ENCODE results near the gene TCF12.

Gene TCF12

DNA sequence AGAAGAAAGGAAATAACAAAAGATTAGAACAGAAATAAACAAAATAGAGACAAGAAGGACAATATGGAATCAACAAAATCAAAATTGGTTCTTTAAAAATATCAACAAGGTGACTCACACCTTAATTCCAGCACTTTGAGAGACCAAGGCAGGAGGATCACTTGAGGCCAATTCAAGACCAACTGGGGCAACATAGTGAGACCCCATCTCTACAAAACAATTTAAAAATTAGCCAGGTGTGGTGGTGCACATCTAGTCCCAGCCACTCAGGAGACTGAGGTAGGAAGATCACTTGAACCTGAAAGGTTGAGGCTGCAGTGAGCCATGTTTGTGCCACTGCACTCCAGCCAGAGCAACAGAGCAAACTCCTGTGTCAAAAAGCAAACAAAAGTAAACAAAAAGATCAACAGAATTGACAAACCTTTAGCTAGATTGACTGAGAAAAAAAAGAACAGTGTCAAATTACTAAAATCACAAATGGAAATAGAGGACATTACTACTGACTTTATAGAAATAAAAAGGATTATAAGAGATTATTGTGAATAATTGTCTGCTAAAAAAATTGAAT is 267.1 kb downstream of the TCF12 start:
- no peak for DNase-seq

DNA sequence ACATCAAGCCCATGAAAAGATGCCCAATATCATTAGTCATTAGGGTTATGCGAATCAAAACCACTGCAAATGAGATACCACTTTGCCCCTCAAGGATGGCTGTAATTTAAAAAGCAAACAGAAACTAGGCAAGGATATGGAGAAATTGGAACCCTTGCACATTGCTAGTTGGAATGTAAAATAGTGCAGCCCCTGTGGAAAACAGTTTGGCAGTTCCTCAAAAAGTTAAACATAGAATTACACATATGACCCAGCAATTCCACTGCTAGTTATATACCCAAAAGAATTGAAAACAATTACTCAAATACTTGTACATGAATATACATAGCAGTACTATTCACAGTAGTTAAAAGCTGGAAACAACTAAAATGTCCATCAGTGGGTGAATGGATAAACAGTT is 271.0 kb downstream of the TCF12 start:
- no peak for DNase-seq

DNA sequence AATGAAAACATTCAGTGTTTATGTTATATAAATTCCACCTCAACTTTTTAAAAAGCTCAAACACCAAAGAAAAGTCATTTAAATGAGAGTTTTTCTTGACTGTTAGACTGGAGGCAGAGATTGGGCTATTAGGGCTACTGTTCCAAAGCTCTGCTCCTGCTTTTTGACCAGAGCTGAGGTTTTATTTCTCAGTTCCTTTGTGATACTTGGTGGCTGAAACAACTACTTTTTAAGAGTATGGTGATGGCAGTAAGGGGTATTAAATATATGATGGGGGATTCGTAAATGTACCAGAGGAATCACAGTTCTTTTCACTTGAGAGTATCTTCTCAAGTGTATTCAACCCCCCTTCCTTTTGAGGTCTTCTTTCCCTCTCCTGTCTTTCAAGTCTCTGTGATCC is 271.8 kb downstream of the TCF12 start:
- DNase-seq, result no peak

DNA sequence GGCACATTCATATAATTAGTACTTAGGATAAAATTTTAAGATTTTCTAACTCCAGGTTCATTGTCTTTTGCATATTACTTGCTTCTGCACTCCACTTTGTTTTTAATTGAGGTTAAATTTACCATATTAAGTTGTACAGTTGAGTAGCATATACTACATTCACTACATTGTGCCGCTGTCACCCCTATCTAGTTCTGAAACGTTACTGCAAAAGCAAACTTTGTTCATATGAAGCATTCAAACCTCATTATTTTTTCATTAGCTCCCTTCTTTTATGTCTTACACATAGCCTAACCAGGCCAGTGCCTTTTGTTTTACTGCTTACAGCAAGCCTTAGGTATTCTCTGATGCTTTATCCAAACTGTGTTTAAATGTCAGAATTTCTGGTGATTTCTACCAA is 274.7 kb downstream of the TCF12 start:
- no peak for DNase-seq

DNA sequence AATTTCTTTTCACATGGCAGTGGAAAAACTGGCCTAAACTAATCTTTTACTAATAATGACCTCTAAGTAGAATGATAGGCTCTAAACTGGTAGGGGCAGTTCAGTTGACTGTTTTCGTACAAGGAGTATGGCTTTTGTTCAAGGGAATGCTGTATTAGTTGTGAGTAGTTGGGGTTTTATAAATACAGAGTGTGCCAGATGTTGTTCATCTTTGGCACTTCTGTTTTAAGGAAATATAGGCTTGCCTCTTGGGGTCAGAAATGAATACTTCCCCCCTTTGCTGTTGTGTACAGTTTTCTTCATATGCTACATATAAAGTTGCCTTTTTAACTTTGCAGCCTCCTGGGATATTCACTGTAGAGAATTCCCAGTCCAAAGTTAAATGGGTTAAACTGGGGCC is 276.9 kb downstream of the TCF12 start:
- DNase-seq, result no peak

DNA sequence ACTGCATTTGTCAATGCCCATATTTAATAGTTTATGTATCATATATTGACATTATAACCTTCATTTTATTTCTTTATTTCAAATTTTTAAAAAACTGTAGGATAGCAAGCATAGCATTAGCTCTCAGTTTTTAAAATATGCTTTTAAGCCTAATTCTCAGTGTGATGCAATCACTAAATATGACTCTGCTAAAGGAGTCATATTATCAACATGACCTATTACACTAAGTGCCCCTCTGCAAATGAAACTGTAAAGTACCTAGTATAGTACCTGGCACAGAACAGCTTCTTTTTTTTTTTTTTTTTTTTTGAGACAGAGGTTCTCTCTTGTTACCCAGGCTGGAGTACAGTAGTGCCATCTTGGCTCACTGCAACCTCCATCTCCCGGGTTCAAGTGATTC is 278.4 kb downstream of the TCF12 start:
- no peak for DNase-seq

DNA sequence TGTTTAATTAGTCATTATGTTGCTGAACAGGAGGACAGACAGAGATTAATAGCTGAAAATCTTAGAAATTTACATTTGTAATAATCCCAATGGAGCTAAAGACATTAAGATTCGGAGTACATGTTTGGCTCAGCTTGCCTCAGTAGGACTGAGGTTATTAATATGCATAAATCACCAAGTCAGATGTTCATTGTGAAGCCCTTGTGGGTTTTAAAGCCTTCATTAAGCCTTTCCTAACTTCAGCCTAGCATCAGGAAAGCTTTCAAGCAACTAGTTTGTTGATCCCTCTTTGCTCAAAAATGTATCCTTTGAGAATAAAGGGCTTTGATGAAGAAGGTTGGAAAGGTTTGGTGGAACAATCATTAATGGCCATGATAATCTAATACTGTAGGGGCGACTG is 279.7 kb downstream of the TCF12 start:
- DNase-seq, result no peak

DNA sequence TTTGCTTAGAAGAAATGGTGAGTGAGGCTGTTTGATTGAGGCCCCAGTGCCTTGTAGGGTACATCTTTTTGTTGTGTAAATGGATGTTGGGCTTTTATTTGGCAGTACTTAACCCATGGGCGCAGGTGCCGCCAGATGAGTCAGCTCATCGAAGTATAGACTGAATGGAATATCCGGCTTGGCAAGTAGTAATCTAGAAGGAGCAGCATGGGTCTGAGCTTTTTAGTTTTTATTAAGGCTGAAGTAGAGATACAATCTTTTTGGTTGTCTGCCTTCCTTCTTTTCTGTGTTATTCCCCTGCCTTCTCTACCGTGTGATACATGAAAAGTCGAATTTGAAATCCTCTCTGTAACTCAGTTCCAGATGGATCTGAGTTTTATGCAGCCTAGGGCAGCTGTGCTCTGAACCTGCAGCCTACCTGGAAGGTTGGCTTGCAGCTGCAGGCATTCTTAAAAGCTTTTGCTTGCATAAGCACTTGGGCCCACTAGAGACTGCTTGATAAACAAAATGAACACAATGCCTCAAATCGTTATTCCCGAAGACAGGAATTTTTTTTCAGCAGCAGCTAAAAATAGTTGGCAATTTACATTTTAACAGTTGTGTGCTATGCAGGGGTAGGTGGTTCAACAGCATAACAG is 280.3 kb downstream of the TCF12 start:
- no peak for DNase-seq

DNA sequence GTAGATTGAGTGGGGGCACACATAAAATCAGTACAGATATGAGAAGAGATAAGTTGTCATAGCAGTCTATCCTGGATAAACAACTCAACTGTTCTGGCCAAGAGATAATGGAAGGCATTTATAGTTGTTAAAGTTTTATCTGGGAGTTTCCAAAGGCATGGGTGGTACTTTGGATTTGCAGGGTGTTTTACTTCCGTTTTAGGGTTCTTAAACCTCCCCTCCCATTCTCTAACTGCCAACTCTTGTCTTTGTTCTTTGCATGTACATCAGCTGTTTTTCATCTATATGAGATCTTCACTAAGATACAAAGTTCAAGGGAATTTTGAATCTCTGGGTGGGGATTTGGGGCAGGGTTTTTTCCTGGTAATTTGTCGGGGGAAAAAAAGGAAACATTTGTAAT is 283.1 kb downstream of the TCF12 start:
- DNase-seq, result no peak

DNA sequence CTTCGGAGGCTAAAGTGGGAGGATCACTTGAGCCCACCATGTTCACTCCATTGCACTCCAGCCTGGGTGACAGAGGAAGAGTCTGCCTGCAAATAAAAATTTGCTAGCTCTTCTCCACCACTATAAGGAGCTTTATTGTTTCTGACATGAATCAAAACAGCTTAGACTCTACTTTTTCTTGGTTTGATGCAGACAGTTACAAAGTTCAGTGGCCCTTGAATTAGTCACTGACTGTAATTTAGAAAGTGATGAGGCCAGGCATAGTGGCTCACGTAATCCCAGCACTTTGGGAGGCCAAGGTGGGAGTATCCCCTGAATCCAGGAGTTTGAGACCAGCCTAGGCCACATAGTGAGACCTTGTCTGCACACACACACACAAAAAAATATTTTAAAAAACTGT is 285.5 kb downstream of the TCF12 start:
- DNase-seq, result no peak

DNA sequence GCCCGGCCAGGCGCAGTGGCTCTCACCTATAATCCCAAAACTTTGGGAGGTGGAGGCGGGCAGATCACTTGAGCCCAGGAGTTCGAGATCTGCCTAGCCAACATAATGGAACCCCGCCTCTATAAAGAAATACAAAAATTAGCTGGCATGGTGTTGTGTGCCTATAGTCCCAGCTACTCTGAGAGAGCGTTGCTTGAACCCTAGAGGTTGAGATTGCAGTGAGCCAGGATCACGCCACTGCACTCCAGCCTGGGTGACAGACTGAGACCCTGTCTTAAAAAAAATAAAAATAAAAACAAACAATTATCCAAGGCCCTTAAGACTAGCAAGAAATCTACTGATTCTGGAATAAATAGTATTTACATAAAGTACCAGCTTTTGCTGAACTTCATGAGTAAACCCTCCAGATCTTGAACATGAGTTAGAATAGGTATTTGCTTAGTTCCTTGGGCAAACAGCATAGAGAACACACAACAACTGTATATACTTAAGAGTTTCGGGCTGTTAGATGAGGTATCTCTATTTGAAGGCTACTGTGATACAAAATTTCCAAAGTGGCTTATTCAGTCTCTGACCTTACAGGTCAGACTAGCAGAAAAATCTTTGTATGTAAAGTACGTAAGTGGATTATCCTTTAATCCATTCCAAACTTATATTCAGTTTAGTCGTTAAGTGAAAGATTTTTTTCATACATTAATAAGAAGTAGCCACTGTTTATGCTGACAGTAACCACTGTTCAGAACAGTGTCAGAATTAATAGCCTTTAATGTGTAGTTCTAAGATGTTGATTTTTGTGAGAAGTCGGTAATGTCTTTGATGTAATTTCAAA is 286.8 kb downstream of the TCF12 start:
- no peak for DNase-seq

DNA sequence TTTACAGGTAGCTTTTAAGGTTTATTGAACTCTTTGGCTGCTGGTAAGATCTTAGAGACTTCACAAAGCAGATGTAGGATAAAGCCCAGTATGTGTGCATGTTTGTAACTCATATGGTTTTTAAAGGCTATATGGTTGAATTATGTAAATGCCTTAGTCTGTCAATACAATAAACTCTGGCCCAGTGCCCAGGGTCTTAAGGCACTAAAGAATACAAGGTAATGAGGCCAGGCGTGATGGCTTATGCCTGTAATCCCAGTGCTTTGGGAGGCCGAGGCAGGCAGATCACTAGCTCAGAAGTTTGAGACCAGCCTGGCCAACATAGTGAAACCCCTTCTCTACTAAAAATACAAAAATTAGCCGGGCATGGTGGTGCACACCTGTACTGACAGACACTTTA is 287.6 kb downstream of the TCF12 start:
- no peak for DNase-seq

DNA sequence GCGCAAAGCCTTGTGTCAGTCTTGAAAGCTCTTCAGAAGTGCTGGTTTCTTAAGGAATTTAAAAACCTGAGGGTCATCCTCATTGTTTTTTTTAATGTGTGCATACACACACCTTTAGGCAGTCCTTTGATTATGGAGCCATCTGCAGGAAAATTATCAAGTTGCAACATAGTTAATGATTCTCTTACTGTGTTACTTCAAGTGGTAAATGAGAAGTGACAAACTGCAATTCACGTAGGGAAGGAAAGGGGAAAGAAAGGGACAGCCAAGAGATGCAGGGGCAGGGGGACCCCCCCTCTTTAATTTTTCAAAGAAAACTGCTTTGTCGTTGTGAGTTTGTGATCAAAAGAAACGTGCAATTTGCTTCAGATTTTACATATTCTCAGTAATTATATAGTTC is 295.4 kb downstream of the TCF12 start:
- DNase-seq, result no peak

DNA sequence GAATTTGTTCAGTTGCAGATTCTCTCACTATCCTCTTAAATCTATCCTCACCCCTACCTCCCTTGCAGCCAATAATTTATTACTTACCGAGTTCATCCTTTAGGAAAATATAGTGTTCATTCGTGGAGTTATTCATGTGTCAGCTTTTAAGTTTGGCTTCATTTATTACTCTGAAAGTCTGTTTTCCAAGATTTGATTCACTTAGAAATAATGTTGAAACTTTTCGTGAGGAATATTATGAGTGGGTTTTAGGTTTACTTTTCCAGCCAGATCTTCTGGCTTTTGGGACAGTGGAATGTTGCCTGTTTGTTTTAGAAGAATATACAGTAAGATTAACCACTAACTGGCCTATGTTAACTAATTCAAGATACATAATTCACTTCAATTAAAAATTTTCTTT is 296.9 kb downstream of the TCF12 start:
- DNase-seq, result no peak

DNA sequence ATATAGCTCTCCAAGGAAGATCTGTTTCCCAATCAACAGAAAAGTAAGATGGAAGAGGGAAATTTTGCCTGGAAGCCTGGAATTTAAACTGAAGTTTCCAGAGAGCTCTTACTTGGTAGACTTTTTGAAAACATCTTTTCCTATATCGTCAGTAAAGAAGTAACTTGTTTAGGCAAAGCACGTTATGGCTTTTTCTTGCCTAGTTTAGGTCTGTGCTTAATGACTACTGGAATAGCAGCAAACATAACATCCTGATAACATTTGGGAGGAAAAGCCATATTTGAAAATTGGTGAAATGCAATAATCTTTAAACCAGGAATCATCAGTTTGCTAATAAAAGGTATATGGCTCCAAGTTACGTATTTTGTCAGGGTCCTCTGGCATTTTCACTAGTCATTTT is 297.4 kb downstream of the TCF12 start:
- DNase-seq, result no peak

DNA sequence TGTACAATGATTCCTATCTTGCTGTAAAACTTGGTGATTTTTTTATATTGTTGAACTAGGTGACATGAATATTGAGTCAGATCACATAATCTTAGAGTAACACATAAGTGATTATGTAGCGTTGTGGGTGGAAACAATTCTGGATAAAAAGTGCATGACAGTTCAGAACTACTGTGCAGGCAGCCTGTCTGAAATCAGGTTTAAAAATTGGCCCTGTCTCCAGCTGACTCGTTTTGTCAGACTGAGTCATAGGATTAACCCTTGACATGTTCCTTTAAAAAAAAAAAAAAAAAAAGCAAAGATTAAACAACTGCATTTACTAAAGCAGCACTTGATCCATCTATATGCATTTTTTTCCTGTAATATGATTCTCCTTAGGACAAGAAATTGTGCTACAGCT is 297.8 kb downstream of the TCF12 start:
- no peak for DNase-seq

DNA sequence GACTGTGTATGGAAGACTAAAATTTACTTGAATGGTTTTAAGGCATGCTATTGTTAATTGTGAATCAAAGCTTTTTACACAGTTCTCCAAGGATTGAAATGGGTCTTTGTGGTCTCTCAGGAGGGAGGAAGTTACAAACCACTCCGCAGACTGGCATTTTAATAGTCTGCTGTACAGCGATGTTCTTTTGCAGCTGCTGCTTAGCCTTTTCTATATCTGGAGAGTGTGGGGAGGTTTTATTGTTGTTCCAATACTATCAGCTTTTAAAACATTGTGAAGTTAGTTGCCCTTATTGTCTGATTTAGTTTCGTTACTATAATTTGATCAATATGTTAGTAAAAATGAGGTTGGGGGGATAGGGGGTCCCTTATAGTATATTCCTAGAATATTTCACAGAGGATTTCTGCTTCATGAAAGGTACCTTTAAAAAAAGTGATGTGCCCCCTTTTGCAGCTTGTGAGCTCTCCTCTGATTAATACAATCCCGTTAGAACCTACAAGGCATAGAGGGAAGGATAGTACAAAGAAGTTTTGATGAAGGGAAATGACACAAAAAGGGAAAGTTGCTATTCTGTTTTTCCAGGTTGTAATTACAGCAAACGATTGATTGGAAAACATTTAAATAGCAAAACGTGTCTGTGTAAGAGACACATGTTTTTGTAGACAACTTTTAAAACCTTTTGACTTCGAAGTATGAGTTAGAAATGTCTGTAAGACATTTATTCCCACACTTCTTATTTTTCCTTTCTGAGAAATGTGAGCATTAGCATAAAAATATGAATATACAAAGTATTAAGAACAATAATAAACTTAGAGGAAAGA is 299.5 kb downstream of the TCF12 start:
- DNase-seq, result no peak

DNA sequence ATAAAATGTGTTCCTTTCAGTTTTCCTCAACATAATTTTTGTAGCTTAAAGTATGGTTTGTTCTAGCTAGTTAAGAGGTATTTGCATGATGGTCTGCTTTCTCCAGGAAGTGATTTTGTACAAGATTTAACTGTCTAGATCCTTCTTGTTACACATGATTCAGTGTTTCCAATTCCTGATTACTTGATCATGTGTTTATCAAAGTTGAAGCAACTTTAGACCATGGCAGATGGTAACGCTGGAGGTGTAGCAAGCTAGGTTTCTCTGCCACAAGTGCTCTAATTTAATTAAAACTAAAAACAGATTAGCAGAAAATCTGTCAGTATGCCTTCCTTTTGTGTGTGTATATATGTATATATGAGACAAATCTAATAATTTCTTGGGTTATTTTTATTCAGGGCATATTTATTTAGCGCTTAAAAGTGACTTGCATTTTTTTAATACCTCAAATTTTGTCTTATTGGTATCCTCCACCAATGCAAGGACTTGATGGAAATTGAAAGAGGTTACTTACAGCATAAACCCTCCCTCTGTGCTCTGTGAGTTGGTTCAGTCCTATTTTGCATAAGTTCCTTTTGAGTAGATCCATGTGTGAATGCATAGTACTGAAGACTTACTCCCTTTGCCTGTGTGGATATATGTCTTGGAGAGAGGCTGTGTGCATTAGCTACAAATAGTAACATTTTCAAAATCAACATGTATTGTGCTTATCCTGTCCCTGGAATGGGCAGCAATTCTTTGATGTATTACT is 300.6 kb downstream of the TCF12 start:
- no peak for DNase-seq

DNA sequence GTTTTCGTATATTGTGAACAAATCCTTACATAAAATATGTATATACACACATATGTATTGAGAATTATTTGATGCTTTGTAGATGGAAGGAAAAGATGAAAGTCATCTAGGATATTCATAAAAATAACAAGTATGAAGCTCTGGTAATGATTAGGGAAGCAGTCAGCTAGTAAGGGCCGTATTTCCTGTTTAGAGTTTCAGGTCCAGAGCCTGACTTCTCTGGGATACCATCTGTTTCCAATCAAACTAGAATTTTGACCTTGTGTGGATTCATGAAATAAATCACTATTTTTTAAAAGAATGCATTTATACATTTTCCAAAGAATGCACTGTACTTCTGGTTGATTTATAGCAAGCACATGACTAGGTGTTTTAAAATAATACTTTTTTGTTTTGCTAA is 301.8 kb downstream of the TCF12 start:
- no peak for DNase-seq

DNA sequence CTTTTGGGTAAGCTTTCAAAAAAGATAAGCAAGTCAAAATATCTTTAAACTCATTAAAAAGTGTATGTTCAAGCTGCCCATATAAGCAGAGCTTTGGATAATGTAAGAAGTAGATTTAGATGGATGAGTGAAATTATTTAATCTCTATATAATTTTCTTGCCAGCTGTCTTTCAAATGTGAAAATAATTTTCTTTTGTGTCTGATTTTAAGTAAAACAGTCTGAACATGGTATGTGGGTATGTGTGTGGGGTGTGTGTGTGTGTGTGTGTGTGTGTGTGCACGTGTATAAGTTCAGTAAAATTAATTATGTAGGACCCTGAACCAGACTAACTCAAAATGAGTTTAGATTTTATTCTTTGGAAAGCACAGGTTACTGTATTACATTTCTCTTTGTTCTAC is 302.7 kb downstream of the TCF12 start:
- DNase-seq, result no peak

DNA sequence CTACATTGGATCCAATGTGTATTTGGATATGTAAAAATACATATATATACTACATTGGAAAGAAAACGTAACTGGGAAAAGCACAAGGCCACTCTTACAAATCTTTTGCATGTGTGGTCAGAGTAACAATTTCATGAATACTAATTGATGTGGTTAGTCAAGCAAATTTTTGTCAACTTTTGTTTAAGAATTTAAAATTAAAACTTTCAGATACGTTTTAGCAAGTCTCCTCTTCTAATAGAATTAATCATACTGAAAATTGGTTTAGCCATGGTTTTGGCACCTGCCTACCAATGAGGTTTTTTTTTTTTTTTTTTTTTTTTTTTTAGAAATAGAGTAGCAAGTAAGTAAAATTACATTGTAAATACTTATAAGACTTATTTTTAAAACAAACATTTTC is 304.9 kb downstream of the TCF12 start:
- DNase-seq, result no peak

DNA sequence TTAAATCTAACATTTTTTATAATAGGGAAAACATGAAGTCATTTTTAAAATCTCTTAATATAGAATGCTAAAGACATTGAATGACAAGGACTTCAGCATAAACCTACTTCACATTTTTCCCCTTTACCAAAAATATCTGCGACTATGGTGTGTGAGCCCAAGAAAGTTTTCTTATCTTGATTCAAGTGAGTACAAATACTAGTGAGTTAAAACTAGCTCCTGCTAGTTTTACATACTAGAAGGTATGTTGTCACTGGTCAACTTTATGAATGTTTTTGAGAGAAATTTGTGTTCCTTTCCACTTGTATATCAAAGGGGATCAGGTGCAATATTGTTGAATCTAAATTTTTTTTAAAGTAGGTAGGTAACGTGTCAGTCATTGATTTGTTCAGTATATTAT is 305.4 kb downstream of the TCF12 start:
- DNase-seq, result no peak

DNA sequence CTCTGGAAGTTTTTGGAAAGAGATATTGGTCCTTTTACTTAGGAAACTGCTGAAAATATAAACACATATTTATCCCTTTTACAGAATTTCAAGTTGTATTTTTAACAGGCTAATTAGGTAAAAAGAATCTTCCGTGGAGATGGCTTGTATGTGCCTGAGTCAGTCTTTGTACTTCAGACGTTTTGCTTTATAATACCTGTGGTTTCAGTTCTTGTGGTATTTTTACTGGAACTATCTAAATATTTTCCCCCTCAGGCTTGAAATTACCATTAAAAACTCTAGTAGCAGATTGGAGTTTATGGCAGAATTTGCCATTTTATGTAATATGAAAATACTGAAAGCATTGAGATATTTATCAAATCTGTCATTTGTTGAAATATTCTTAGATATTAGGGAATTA is 306.2 kb downstream of the TCF12 start:
- DNase-seq, result no peak

Measured in activated CD8-positive, alpha-beta memory T cell treated with anti-CD3 and anti-CD28 coated beads for 24 hours (primary cell).